ENCODE data around the gene PKN2. TPM values are rescaled to one million over a fixed set of nuclear protein-coding genes. Genes with fewer than 3 reads are reported as not detected.

Gene PKN2
- 10 to 100 TPM; 14.0 to 22.4 TPM for polyA plus RNA-seq

- Histone ChIP-seq H3K9me3 (ENCODE audit: control insufficient read depth in 2 of 2, insufficient read depth in 1 of 2, low read depth in 1 of 2, low read length in 1 of 2) (no peaks in the 10 kb centered on the region), H3K36me3 (ENCODE audit: control insufficient read depth in 2 of 2, insufficient read depth in 2 of 2, low read length in 1 of 2) (no peaks in the 10 kb centered on the region)
- 0% methylated on average over 55 to 66 of the region's 66 CpGs for WGBS, 2 donors
Measured at GRCh38 chr1:88683541-88684481, at the start of gene PKN2. TSS of gene PKN2 (plus strand) at chr1:88684273. CDS start at chr1:88684581, 308 bp downstream.

GRCh38 chr1:88634538-88634937 is 49.5 kb upstream of the PKN2 start:
- H3K4me1 ChIP-seq (ENCODE audit: control insufficient read depth in 2 of 2, insufficient read depth in 2 of 2, low read length in 1 of 2) = no peaks in the 10 kb centered on the region
- peaks cover 5 to 12% of the 10 kb centered on the region in 2 donors for H3K9me3 ChIP-seq (ENCODE audit: control insufficient read depth in 2 of 2, insufficient read depth in 1 of 2, low read depth in 1 of 2, low read length in 1 of 2)
- no peak overlapping the region for H3K27ac ChIP-seq (ENCODE audit: low read depth in 2 of 2, low read length in 1 of 2)
- WGBS, 2 donors = 80 to 84% methylated on average over 1 of the region's 1 CpG
- no peaks in the 10 kb centered on the region for H3K27me3 ChIP-seq (ENCODE audit: control insufficient read depth in 1 of 2, insufficient read depth in 2 of 2, low read length in 2 of 2)
- H3K36me3 ChIP-seq (ENCODE audit: control insufficient read depth in 2 of 2, insufficient read depth in 2 of 2, low read length in 1 of 2) = no peaks in the 10 kb centered on the region
- no peak overlapping the region for H3K4me3 ChIP-seq (ENCODE audit: low read depth in 1 of 2, low read length in 2 of 2)

More at GRCh38 chr1:88683541-88684481, at the start of gene PKN2:
- H3K27me3 ChIP-seq (ENCODE audit: control insufficient read depth in 1 of 2, insufficient read depth in 2 of 2, low read length in 2 of 2) = no peaks in the 10 kb centered on the region
- peaks cover 0 to 2% of the 10 kb centered on the region in 2 donors for H3K4me1 ChIP-seq (ENCODE audit: control insufficient read depth in 2 of 2, insufficient read depth in 2 of 2, low read length in 1 of 2)
- H3K27ac ChIP-seq (ENCODE audit: low read depth in 2 of 2, low read length in 1 of 2) = peak within 1 kb of the TSS; percentile 98
- H3K4me3 ChIP-seq (ENCODE audit: low read depth in 1 of 2, low read length in 2 of 2) = peak within 1 kb of the TSS; percentile 96 to 97

- H3K4me3 ChIP-seq (ENCODE audit: low read depth in 1 of 2, low read length in 2 of 2) = no peak overlapping the region
- WGBS, 2 donors = 60 to 80% methylated on average over 1 of the region's 1 CpG
Measured at GRCh38 chr1:88640060-88640459, 44.0 kb upstream of the PKN2 start.

GRCh38 chr1:88645886-88646285 is 38.2 kb upstream of the PKN2 start:
- no peaks in the 10 kb centered on the region for H3K27me3 ChIP-seq (ENCODE audit: control insufficient read depth in 1 of 2, insufficient read depth in 2 of 2, low read length in 2 of 2)
- no peak overlapping the region for H3K27ac ChIP-seq (ENCODE audit: low read depth in 2 of 2, low read length in 1 of 2)
- H3K36me3 ChIP-seq (ENCODE audit: control insufficient read depth in 2 of 2, insufficient read depth in 2 of 2, low read length in 1 of 2) = no peaks in the 10 kb centered on the region
- no peak overlapping the region for H3K4me3 ChIP-seq (ENCODE audit: low read depth in 1 of 2, low read length in 2 of 2)
- no peaks in the 10 kb centered on the region for H3K4me1 ChIP-seq (ENCODE audit: control insufficient read depth in 2 of 2, insufficient read depth in 2 of 2, low read length in 1 of 2)
- no peaks in the 10 kb centered on the region for H3K9me3 ChIP-seq (ENCODE audit: control insufficient read depth in 2 of 2, insufficient read depth in 1 of 2, low read depth in 1 of 2, low read length in 1 of 2)

More at GRCh38 chr1:88640060-88640459, 44.0 kb upstream of the PKN2 start:
- Histone ChIP-seq H3K4me1 (ENCODE audit: control insufficient read depth in 2 of 2, insufficient read depth in 2 of 2, low read length in 1 of 2) (no peaks in the 10 kb centered on the region), H3K36me3 (ENCODE audit: control insufficient read depth in 2 of 2, insufficient read depth in 2 of 2, low read length in 1 of 2) (no peaks in the 10 kb centered on the region), H3K27me3 (ENCODE audit: control insufficient read depth in 1 of 2, insufficient read depth in 2 of 2, low read length in 2 of 2) (no peaks in the 10 kb centered on the region), H3K9me3 (ENCODE audit: control insufficient read depth in 2 of 2, insufficient read depth in 1 of 2, low read depth in 1 of 2, low read length in 1 of 2) (peaks cover 4 to 11% of the 10 kb centered on the region in 2 donors), H3K27ac (ENCODE audit: low read depth in 2 of 2, low read length in 1 of 2) (no peak overlapping the region)

- Histone ChIP-seq H3K36me3 (ENCODE audit: control insufficient read depth in 2 of 2, insufficient read depth in 2 of 2, low read length in 1 of 2) (no peaks in the 10 kb centered on the region), H3K27ac (ENCODE audit: low read depth in 2 of 2, low read length in 1 of 2) (no peak overlapping the region), H3K9me3 (ENCODE audit: control insufficient read depth in 2 of 2, insufficient read depth in 1 of 2, low read depth in 1 of 2, low read length in 1 of 2) (no peaks in the 10 kb centered on the region), H3K4me3 (ENCODE audit: low read depth in 1 of 2, low read length in 2 of 2) (no peak overlapping the region), H3K27me3 (ENCODE audit: control insufficient read depth in 1 of 2, insufficient read depth in 2 of 2, low read length in 2 of 2) (no peaks in the 10 kb centered on the region), H3K4me1 (ENCODE audit: control insufficient read depth in 2 of 2, insufficient read depth in 2 of 2, low read length in 1 of 2) (no peaks in the 10 kb centered on the region)
Measured at GRCh38 chr1:88646476-88647248, 37.4 kb upstream of the PKN2 start.

GRCh38 chr1:88647249-88647645 is 36.8 kb upstream of the PKN2 start:
- no peaks in the 10 kb centered on the region for H3K36me3 ChIP-seq (ENCODE audit: control insufficient read depth in 2 of 2, insufficient read depth in 2 of 2, low read length in 1 of 2)
- H3K27ac ChIP-seq (ENCODE audit: low read depth in 2 of 2, low read length in 1 of 2) = no peak overlapping the region
- no peaks in the 10 kb centered on the region for H3K4me1 ChIP-seq (ENCODE audit: control insufficient read depth in 2 of 2, insufficient read depth in 2 of 2, low read length in 1 of 2)
- no peaks in the 10 kb centered on the region for H3K27me3 ChIP-seq (ENCODE audit: control insufficient read depth in 1 of 2, insufficient read depth in 2 of 2, low read length in 2 of 2)
- no peak overlapping the region for H3K4me3 ChIP-seq (ENCODE audit: low read depth in 1 of 2, low read length in 2 of 2)
- no peaks in the 10 kb centered on the region for H3K9me3 ChIP-seq (ENCODE audit: control insufficient read depth in 2 of 2, insufficient read depth in 1 of 2, low read depth in 1 of 2, low read length in 1 of 2)
- WGBS, 2 donors = 39 to 48% methylated on average over 3 of the region's 3 CpGs

GRCh38 chr1:88647749-88648415 is 36.2 kb upstream of the PKN2 start:
- H3K36me3 ChIP-seq (ENCODE audit: control insufficient read depth in 2 of 2, insufficient read depth in 2 of 2, low read length in 1 of 2) = no peaks in the 10 kb centered on the region
- no peaks in the 10 kb centered on the region for H3K27me3 ChIP-seq (ENCODE audit: control insufficient read depth in 1 of 2, insufficient read depth in 2 of 2, low read length in 2 of 2)
- H3K27ac ChIP-seq (ENCODE audit: low read depth in 2 of 2, low read length in 1 of 2) = no peak overlapping the region
- no peaks in the 10 kb centered on the region for H3K4me1 ChIP-seq (ENCODE audit: control insufficient read depth in 2 of 2, insufficient read depth in 2 of 2, low read length in 1 of 2)
- WGBS, 2 donors = 73 to 82% methylated on average over 6 of the region's 6 CpGs
- H3K4me3 ChIP-seq (ENCODE audit: low read depth in 1 of 2, low read length in 2 of 2) = no peak overlapping the region
- H3K9me3 ChIP-seq (ENCODE audit: control insufficient read depth in 2 of 2, insufficient read depth in 1 of 2, low read depth in 1 of 2, low read length in 1 of 2) = no peaks in the 10 kb centered on the region

GRCh38 chr1:88648706-88649105 is 35.4 kb upstream of the PKN2 start:
- Histone ChIP-seq H3K9me3 (ENCODE audit: control insufficient read depth in 2 of 2, insufficient read depth in 1 of 2, low read depth in 1 of 2, low read length in 1 of 2) (no peaks in the 10 kb centered on the region), H3K27ac (ENCODE audit: low read depth in 2 of 2, low read length in 1 of 2) (no peak overlapping the region), H3K27me3 (ENCODE audit: control insufficient read depth in 1 of 2, insufficient read depth in 2 of 2, low read length in 2 of 2) (no peaks in the 10 kb centered on the region), H3K36me3 (ENCODE audit: control insufficient read depth in 2 of 2, insufficient read depth in 2 of 2, low read length in 1 of 2) (no peaks in the 10 kb centered on the region), H3K4me3 (ENCODE audit: low read depth in 1 of 2, low read length in 2 of 2) (no peak overlapping the region), H3K4me1 (ENCODE audit: control insufficient read depth in 2 of 2, insufficient read depth in 2 of 2, low read length in 1 of 2) (no peaks in the 10 kb centered on the region)
- WGBS, 2 donors = 64 to 65% methylated on average over 2 of the region's 2 CpGs

- H3K9me3 ChIP-seq (ENCODE audit: control insufficient read depth in 2 of 2, insufficient read depth in 1 of 2, low read depth in 1 of 2, low read length in 1 of 2) = no peaks in the 10 kb centered on the region
- no peaks in the 10 kb centered on the region for H3K4me1 ChIP-seq (ENCODE audit: control insufficient read depth in 2 of 2, insufficient read depth in 2 of 2, low read length in 1 of 2)
- H3K4me3 ChIP-seq (ENCODE audit: low read depth in 1 of 2, low read length in 2 of 2) = no peak overlapping the region
- WGBS, 2 donors = 74 to 78% methylated on average over 1 of the region's 1 CpG
- no peaks in the 10 kb centered on the region for H3K36me3 ChIP-seq (ENCODE audit: control insufficient read depth in 2 of 2, insufficient read depth in 2 of 2, low read length in 1 of 2)
- H3K27me3 ChIP-seq (ENCODE audit: control insufficient read depth in 1 of 2, insufficient read depth in 2 of 2, low read length in 2 of 2) = no peaks in the 10 kb centered on the region
- no peak overlapping the region for H3K27ac ChIP-seq (ENCODE audit: low read depth in 2 of 2, low read length in 1 of 2)
Measured at GRCh38 chr1:88649932-88650331, 34.1 kb upstream of the PKN2 start.

Measured in esophagus (tissue), 2 donors.